ENCODE data around the gene EIF4E2. TPM values are rescaled to one million over a fixed set of nuclear protein-coding genes. Genes with fewer than 3 reads are reported as not detected.

Gene EIF4E2
- total RNA-seq, 1 donor from 2014 or later = 87.1 TPM

DNA sequence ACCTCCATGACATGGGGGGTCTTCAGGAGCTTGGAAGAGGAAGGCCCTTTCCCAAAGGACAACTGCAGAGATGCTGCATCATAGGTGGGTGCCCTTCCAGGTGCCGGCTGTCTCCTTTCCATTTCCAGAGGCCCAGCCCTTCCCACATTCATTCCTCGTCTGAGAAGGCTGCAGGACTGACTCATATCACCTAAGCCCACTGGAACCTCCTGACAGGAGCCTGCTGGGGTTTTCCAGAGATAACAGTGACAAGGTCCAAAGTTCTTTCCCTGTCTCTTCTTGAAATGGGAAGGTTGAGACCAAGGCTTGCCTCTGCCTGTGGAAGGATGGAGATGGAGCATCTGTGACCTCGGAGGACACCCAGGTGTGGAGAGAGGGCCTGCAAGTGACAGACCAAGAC lies 33.9 kb upstream of the EIF4E2 start:
- H3K4me3 Mint-ChIP-seq (ENCODE audit: unreplicated experiment) = no peak overlapping the region
- no peak overlapping the region for H3K27ac Mint-ChIP-seq (ENCODE audit: unreplicated experiment)
- H3K36me3 Mint-ChIP-seq (ENCODE audit: low read depth) = no peaks in the 10 kb centered on the region
- H3K4me1 Mint-ChIP-seq (ENCODE audit: low read depth) = peaks cover 2% of the 10 kb centered on the region
- DNase-seq (ENCODE audit: low spot score) = no peak
- H3K9me3 Mint-ChIP-seq (ENCODE audit: low read depth) = no peaks in the 10 kb centered on the region
- H3K27me3 Mint-ChIP-seq (ENCODE audit: low read depth) = peaks cover 50% of the 10 kb centered on the region
- TF ChIP-seq CTCF (IDR thresholded peaks at IDR 0.05) = no peak

- H3K9me3 Mint-ChIP-seq (ENCODE audit: low read depth) = no peaks in the 10 kb centered on the region
These were observed 31.6 kb upstream of the EIF4E2 start for GRCh38 chr2:232518844-232519243.

GRCh38 chr2:232519581-232520438 lies 30.7 kb upstream of the EIF4E2 start, which contains the start of gene PRSS56:
Gene PRSS56 (plus strand): TSS chr2:232520388. CDS start chr2:232520599, 211 bp downstream.
- Mint-ChIP-seq H3K4me3 (ENCODE audit: unreplicated experiment) (no peak within 1 kb of the TSS), H3K27me3 (ENCODE audit: low read depth) (peaks cover 43% of the 10 kb centered on the region), H3K4me1 (ENCODE audit: low read depth) (peaks cover 7% of the 10 kb centered on the region), H3K36me3 (ENCODE audit: low read depth) (no peaks in the 10 kb centered on the region), H3K9me3 (ENCODE audit: low read depth) (no peaks in the 10 kb centered on the region), H3K27ac (ENCODE audit: unreplicated experiment) (no peak within 1 kb of the TSS)
- TF ChIP-seq CTCF (IDR thresholded peaks at IDR 0.05) = no peak
- DNase-seq (ENCODE audit: low spot score) = no peak

More at GRCh38 chr2:232518844-232519243, 31.6 kb upstream of the EIF4E2 start:
- Mint-ChIP-seq H3K27ac (ENCODE audit: unreplicated experiment) (no peak overlapping the region), H3K4me3 (ENCODE audit: unreplicated experiment) (no peak overlapping the region), H3K36me3 (ENCODE audit: low read depth) (no peaks in the 10 kb centered on the region), H3K4me1 (ENCODE audit: low read depth) (peaks cover 2% of the 10 kb centered on the region), H3K27me3 (ENCODE audit: low read depth) (peaks cover 44% of the 10 kb centered on the region)
- no peak for DNase-seq (ENCODE audit: low spot score)
- no peak for TF ChIP-seq CTCF (IDR thresholded peaks at IDR 0.05)

DNA sequence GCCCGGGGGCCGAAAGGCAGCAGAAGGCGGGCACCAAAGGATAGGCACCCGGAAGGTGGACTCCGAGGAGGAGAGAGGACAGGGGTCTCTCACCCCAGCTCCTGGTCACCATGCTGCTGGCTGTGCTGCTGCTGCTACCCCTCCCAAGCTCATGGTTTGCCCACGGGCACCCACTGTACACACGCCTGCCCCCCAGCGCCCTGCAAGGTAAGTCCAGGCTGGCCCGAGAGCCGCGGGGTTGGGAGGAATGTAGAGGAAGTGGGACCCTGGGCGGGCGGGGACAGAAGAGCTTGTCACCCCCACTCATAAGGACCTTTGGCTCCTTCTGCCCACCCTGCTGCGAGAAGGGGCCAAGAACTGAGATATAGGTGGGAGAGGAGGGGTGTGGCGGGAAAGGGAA lies 30.0 kb upstream of the EIF4E2 start:
- DNase-seq (ENCODE audit: low spot score) = no peak
- TF ChIP-seq CTCF (IDR thresholded peaks at IDR 0.05) = no peak
- Mint-ChIP-seq H3K9me3 (ENCODE audit: low read depth) (no peaks in the 10 kb centered on the region), H3K36me3 (ENCODE audit: low read depth) (no peaks in the 10 kb centered on the region), H3K4me1 (ENCODE audit: low read depth) (peaks cover 7% of the 10 kb centered on the region), H3K27me3 (ENCODE audit: low read depth) (peaks cover 40% of the 10 kb centered on the region), H3K27ac (ENCODE audit: unreplicated experiment) (no peak overlapping the region), H3K4me3 (ENCODE audit: unreplicated experiment) (no peak overlapping the region)

DNA sequence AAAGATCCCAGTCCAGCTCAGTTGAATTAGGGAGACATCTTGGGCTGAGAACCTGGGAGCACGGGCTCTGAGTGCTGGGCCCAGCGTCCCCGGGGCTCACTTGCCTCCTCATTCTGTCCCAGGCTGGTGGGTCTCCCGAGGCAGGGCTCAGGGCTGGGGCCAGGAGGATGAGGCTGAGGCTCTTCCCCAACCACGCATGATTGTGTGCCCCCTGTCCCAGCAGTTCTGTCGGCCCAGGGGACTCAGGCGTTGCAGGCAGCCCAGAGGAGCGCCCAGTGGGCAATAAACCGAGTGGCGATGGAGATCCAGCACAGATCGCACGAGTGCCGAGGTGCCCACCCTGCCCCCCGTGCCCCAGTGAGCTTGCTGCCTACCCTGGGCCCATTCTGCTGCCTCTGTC lies 29.4 kb upstream of the EIF4E2 start:
- H3K4me3 Mint-ChIP-seq (ENCODE audit: unreplicated experiment) = no peak overlapping the region
- peaks cover 37% of the 10 kb centered on the region for H3K27me3 Mint-ChIP-seq (ENCODE audit: low read depth)
- TF ChIP-seq CTCF (IDR thresholded peaks at IDR 0.05) = no peak
- H3K36me3 Mint-ChIP-seq (ENCODE audit: low read depth) = no peaks in the 10 kb centered on the region
- peaks cover 7% of the 10 kb centered on the region for H3K4me1 Mint-ChIP-seq (ENCODE audit: low read depth)
- H3K9me3 Mint-ChIP-seq (ENCODE audit: low read depth) = no peaks in the 10 kb centered on the region
- no peak for DNase-seq (ENCODE audit: low spot score)
- no peak overlapping the region for H3K27ac Mint-ChIP-seq (ENCODE audit: unreplicated experiment)
